ENCODE data around the gene BTNL9.
"Not testable (repeated sequence)": the region's sequence is repeated elsewhere in the genome, so short reads cannot be mapped to it uniquely, and the experiment has no call there.

DNA sequence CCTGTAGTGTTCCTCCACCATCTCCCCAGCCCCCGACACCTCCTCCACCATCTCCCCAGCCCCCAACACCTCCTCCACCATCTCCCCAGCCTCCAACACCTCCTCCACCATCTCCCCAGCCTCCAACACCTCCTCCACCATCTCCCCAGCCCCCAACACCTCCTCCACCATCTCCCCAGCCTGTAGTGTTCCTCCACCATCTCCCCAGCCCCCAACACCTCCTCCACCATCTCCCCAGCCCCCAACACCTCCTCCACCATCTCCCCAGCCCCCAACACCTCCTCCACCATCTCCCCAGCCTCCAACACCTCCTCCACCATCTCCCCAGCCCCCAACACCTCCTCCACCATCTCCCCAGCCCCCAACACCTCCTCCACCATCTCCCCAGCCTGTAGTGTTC, 5.8 kb downstream of the BTNL9 start:
- TF ChIP-seq CTCF, EP300 (IDR thresholded peaks at IDR 0.05): not testable (repeated sequence)
